IMR-90 (cell line): ENCODE results near the gene TMC1. TPM values are rescaled to one million over a fixed set of nuclear protein-coding genes. Genes with fewer than 3 reads are reported as not detected.

Source experiments
- ATAC-seq: fragments of 200-7000 bp; cut with Tn5 transposase; 2 replicates; pipeline ENCODE4 v1.9.1; 2020; ENCODE audit warnings: low read depth, mild to moderate bottlenecking, moderate library complexity
- BruUV-seq: library from RNA; stranded (reverse); fragments of 400-500 nt; replicated peaks from 2 replicates; lab custom pipeline; 2021; lab: Mats Ljungman, UMichigan
- CTCF ChIA-PET: fragments of 300-600 bp; formaldehyde crosslinking; extraction: SDS; loops from one replicate; lab custom pipeline; 2021; ENCODE audit warnings: antibody characterized with exemption; lab: Yijun Ruan, JAX
- POLR2A ChIA-PET: fragments of 300-600 bp; sonication (Branson Sonifier 250); formaldehyde crosslinking; loops from one replicate; lab custom pipeline; 2022; ENCODE audit warnings: antibody characterized with exemption; ENCODE audit not compliant: unreplicated experiment; lab: Charles Lee
- DNase-seq: peaks from one replicate; pipeline ENCODE4 v3.0.0; 2013
- H2AFZ ChIP-seq: replicated peaks from 2 replicates; pipeline ENCODE3; 2013; ENCODE audit warnings: low read length, mild to moderate bottlenecking; ENCODE audit not compliant: poor library complexity
- H2AK5ac ChIP-seq: 2 replicates; pipeline ENCODE4 v1.6.1; 2013; ENCODE audit warnings: low read depth, low read length, inconsistent platforms
- H2AK9ac ChIP-seq: replicated peaks from 2 replicates; pipeline ENCODE3; 2013; ENCODE audit warnings: mild to moderate bottlenecking, low read depth, low read length, moderate library complexity; ENCODE audit not compliant: poor library complexity
- H2BK120ac ChIP-seq: 2 replicates; pipeline ENCODE4 v1.6.1; 2013; ENCODE audit warnings: low read depth, low read length, inconsistent platforms
- H2BK15ac ChIP-seq: 3 replicates; pipeline ENCODE4 v1.6.1; 2013; ENCODE audit warnings: low read depth, low read length, inconsistent platforms
- H2BK20ac ChIP-seq: 2 replicates; pipeline ENCODE4 v1.6.1; 2013; ENCODE audit warnings: low read depth, mild to moderate bottlenecking, inconsistent platforms, low read length, moderate library complexity
- H2BK5ac ChIP-seq: 2 replicates; pipeline ENCODE4 v1.6.1; 2013; ENCODE audit warnings: mild to moderate bottlenecking, low read depth, low read length, inconsistent platforms; ENCODE audit not compliant: poor library complexity, severe bottlenecking
- H3K14ac ChIP-seq: replicated peaks from 2 replicates; pipeline ENCODE4 v1.6.1; 2013; ENCODE audit warnings: low read depth, low read length, inconsistent platforms
- H3K18ac ChIP-seq: 2 replicates; pipeline ENCODE4 v1.6.1; 2013; ENCODE audit warnings: low read depth, low read length, control low read depth
- H3K23ac ChIP-seq: 2 replicates; pipeline ENCODE4 v1.6.1; 2013; ENCODE audit warnings: low read depth, low read length, inconsistent platforms
- H3K27ac ChIP-seq: 2 replicates; pipeline ENCODE4 v1.5.1; 2013; ENCODE audit warnings: mild to moderate bottlenecking, control low read depth, low read length; ENCODE audit not compliant: insufficient read depth
- H3K27me3 ChIP-seq: 2 replicates; pipeline ENCODE4 v1.6.1; 2013; ENCODE audit warnings: low read length; ENCODE audit not compliant: control insufficient read depth, insufficient read depth
- H3K36me3 ChIP-seq: 2 replicates; pipeline ENCODE4 v1.6.1; 2013; ENCODE audit warnings: low read length, mixed read lengths; ENCODE audit not compliant: control insufficient read depth, insufficient read depth
- H3K4ac ChIP-seq: 2 replicates; pipeline ENCODE4 v1.6.1; 2013; ENCODE audit warnings: low read depth, low read length, inconsistent platforms
- H3K4me1 ChIP-seq: 2 replicates; pipeline ENCODE4 v1.6.1; 2013; ENCODE audit warnings: low read length, mixed read lengths; ENCODE audit not compliant: control insufficient read depth, insufficient read depth
- H3K4me2 ChIP-seq: 2 replicates; pipeline ENCODE4 v1.6.1; 2013; ENCODE audit warnings: low read depth, mild to moderate bottlenecking, control low read depth, low read length, moderate library complexity
- H3K4me3 ChIP-seq: 2 replicates; pipeline ENCODE4 v1.5.1; 2013; ENCODE audit warnings: low read depth, mild to moderate bottlenecking, control low read depth, low read length, moderate library complexity; ENCODE audit not compliant: insufficient read depth
- H3K56ac ChIP-seq: 2 replicates; pipeline ENCODE4 v1.6.1; 2013; ENCODE audit warnings: low read length, inconsistent platforms; ENCODE audit not compliant: insufficient read depth; ENCODE audit errors: extremely low read depth
- H3K79me1 ChIP-seq, 2 experiments: 2 replicates each; pipeline ENCODE4 v1.6.1; 2013; ENCODE audit warnings: low read length in 2 of 2, inconsistent platforms in 1 of 2, low read depth in 1 of 2
- H3K9ac ChIP-seq: 2 replicates; pipeline ENCODE4 v1.6.1; 2013; ENCODE audit warnings: low read depth, low read length, control low read depth
- H3K9me1 ChIP-seq: 2 replicates; pipeline ENCODE4 v1.6.1; 2013; ENCODE audit warnings: low read length, inconsistent platforms; ENCODE audit not compliant: insufficient read depth
- H3K9me3 ChIP-seq: 2 replicates; pipeline ENCODE4 v1.6.1; 2013; ENCODE audit warnings: low read length; ENCODE audit not compliant: control insufficient read depth, insufficient read depth
- H4K20me1 ChIP-seq: 2 replicates; pipeline ENCODE4 v1.6.1; 2013; ENCODE audit warnings: low read length, inconsistent platforms; ENCODE audit not compliant: insufficient read depth
- H4K5ac ChIP-seq: 2 replicates; pipeline ENCODE4 v1.6.1; 2013; ENCODE audit warnings: mild to moderate bottlenecking, low read depth, low read length, control low read depth
- H4K8ac ChIP-seq, 2 experiments: 2 replicates each; pipeline ENCODE4 v1.6.1; 2013; ENCODE audit warnings: low read depth in 2 of 2, low read length in 2 of 2, control low read depth in 1 of 2, inconsistent platforms in 1 of 2
- H4K91ac ChIP-seq: 2 replicates; pipeline ENCODE4 v1.6.1; 2013; ENCODE audit warnings: low read depth, low read length, inconsistent platforms; ENCODE audit not compliant: insufficient read depth
- BHLHE40 ChIP-seq: fragments of 150-350 bp; IDR thresholded peaks from 2 replicates; pipeline ENCODE4 v1.6.1; 2016; ENCODE audit warnings: mild to moderate bottlenecking, low read depth, low read length
- CEBPB ChIP-seq: IDR thresholded peaks from 2 replicates; pipeline ENCODE4 v1.6.1; 2012; ENCODE audit warnings: low read depth, low read length, improper control_type of control experiment
- CHD1 ChIP-seq: IDR thresholded peaks from 2 replicates; pipeline ENCODE4 v1.6.1; 2012; ENCODE audit warnings: low read depth, low read length, improper control_type of control experiment
- FOS ChIP-seq: fragments of 150-350 bp; IDR thresholded peaks from 2 replicates; pipeline ENCODE4 v1.6.1; 2016; ENCODE audit warnings: low read depth, low read length
- MAFK ChIP-seq: IDR thresholded peaks from 2 replicates; pipeline ENCODE4 v1.6.1; 2012; ENCODE audit warnings: low read depth, low read length, improper control_type of control experiment
- MAZ ChIP-seq: IDR thresholded peaks from 2 replicates; pipeline ENCODE4 v1.6.1; 2012; ENCODE audit warnings: low read depth, mild to moderate bottlenecking, low read length, improper control_type of control experiment, moderate library complexity, borderline replicate concordance
- MXI1 ChIP-seq: IDR thresholded peaks from 2 replicates; pipeline ENCODE4 v1.6.1; 2012; ENCODE audit warnings: low read depth, mild to moderate bottlenecking, low read length, moderate library complexity, borderline replicate concordance
- NFE2L2 ChIP-seq: fragments of 150-350 bp; IDR thresholded peaks from 2 replicates; pipeline ENCODE4 v1.6.1; 2016; ENCODE audit warnings: low read depth, mild to moderate bottlenecking, low read length
- POLR2A ChIP-seq: IDR thresholded peaks from 2 replicates; pipeline ENCODE4 v1.6.1; 2012; ENCODE audit warnings: mild to moderate bottlenecking, low read depth, low read length
- RAD21 ChIP-seq: IDR thresholded peaks from 2 replicates; pipeline ENCODE4 v1.6.1; 2012; ENCODE audit warnings: low read length, improper control_type of control experiment
- RCOR1 ChIP-seq: IDR thresholded peaks from 2 replicates; pipeline ENCODE4 v1.6.1; 2012; ENCODE audit warnings: mild to moderate bottlenecking, low read length, improper control_type of control experiment; ENCODE audit not compliant: insufficient replicate concordance
- RFX5 ChIP-seq: IDR thresholded peaks from 2 replicates; pipeline ENCODE4 v1.8.0; 2012; ENCODE audit warnings: low read depth, mild to moderate bottlenecking, low read length, moderate library complexity
- SMC3 ChIP-seq: fragments of 150-350 bp; IDR thresholded peaks from 2 replicates; pipeline ENCODE4 v1.6.1; 2016; ENCODE audit warnings: low read depth, mild to moderate bottlenecking, antibody characterized with exemption, low read length, moderate library complexity
- WGBS, 2 experiments: methylation state at CpG; one replicate each; pipeline versions ENCODE4 v1.1.5 to v1.1.7; 2013; ENCODE audit warnings: missing lambda C conversion rate in 2 of 2; ENCODE audit not compliant: insufficient read length in 1 of 2; ENCODE audit errors: extremely low coverage in 2 of 2; 5-methylcytosine and 5-hydroxymethylcytosine counted together
- dilution Hi-C: fragments of 300-500 bp; cut with HindIII; formaldehyde crosslinking; loops from one replicate; pipeline ENCODE4 v1.14.3; 2018; ENCODE audit warnings: low sequenced_read_pairs; ENCODE audit not compliant: unreplicated experiment
- in situ Hi-C: fragments of 300-500 bp; cut with MboI; formaldehyde crosslinking; loops from 3 replicates; pipeline ENCODE4 v1.14.3; 2019; ENCODE audit warnings: low sequenced_read_pairs, inconsistent platforms, mixed read lengths
- intact Hi-C: fragments of 100-400 bp; cut with micrococcal nuclease; formaldehyde crosslinking; loops from 2 replicates; pipeline ENCODE4 v1.10.0; 2022
- polyA plus RNA-seq, 3 experiments: library from polyadenylated mRNA; depleted of rRNA; stranded (reverse); fragments of >200 nt; gene quantifications; 2 replicates each; pipeline ENCODE4 v1.2.3, GENCODE V29; 2012; ENCODE audit warnings: low replicate concordance in 1 of 3
- total RNA-seq: library from RNA; depleted of rRNA; stranded (reverse); fragments of >200 nt; gene quantifications from 2 replicates; pipeline ENCODE4 v1.2.3, GENCODE V29; 2012
- TF ChIP-seq, protein P1 (sequence below): fragments of 150-350 bp; IDR thresholded peaks from 2 replicates; pipeline ENCODE4 v1.6.1; 2016; ENCODE audit warnings: low read depth, mild to moderate bottlenecking, low read length, moderate library complexity, borderline replicate concordance
- TF ChIP-seq, protein P2 (sequence below): conservative IDR thresholded peaks from 2 replicates; pipeline ENCODE4 v1.5.1; 2012; ENCODE audit warnings: mild to moderate bottlenecking, low read depth, low read length, improper control_type of control experiment
- TF ChIP-seq, protein P3 (sequence below): fragments of 150-350 bp; IDR thresholded peaks from 2 replicates; pipeline ENCODE4 v1.6.1; 2017; ENCODE audit warnings: mild to moderate bottlenecking, antibody characterized with exemption, low read length, low read depth

TMC1 gene
- total and polyA plus RNA-seq, 2 of the 4 experiments (the other 2 are of a cell fraction) = not detected

DNA sequence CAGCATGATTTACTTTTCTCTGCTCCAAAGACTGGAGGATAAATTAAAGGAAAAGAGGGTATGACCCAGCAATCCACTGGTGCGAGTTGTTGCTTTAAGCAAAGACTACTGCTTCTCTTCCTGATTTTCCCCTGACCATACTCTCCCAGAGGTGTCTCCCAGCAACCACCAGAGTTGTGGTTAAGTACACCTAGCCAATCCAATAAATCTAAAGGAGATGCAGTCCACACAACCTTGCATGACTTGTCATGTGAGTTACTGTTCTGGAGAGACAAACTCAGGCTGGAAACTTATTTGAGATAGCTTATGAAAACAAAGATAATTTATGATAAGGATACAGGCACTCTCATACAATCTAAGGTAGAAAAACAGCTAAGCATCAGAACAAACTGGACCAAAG, 11.9 kb downstream of the TMC1 start:
- no peak overlapping the region for H4K91ac ChIP-seq
- dilution Hi-C loops (no loop called here), in situ Hi-C loops (no loop called here), intact Hi-C loops (loop anchor here (5.0 kb wide), 1 partner anchor 166 kb away; the partner anchor contains the start of gene ZFAND5)
- no peaks in the 10 kb centered on the region for H3K27me3 ChIP-seq
- H2BK15ac ChIP-seq = 0 out of 3 replicates have a peak overlapping the region, but pooled peaks have one; percentile 25
- peak overlapping the region; percentile 59 for H3K18ac ChIP-seq
- H3K9me1 ChIP-seq = no peaks in the 10 kb centered on the region
- H3K79me1 ChIP-seq = no peaks in the 10 kb centered on the region
- TF ChIP-seq, protein P1, sequence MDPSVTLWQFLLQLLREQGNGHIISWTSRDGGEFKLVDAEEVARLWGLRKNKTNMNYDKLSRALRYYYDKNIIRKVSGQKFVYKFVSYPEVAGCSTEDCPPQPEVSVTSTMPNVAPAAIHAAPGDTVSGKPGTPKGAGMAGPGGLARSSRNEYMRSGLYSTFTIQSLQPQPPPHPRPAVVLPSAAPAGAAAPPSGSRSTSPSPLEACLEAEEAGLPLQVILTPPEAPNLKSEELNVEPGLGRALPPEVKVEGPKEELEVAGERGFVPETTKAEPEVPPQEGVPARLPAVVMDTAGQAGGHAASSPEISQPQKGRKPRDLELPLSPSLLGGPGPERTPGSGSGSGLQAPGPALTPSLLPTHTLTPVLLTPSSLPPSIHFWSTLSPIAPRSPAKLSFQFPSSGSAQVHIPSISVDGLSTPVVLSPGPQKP = no peak
- TF ChIP-seq MXI1 (no peak), SMC3 (no peak), FOS (no peak), NFE2L2 (no peak), CHD1 (no peak), BHLHE40 (no peak), RAD21 (no peak), MAFK (no peak), RCOR1 (no peak), CEBPB (no peak), MAZ (no peak), POLR2A (no peak), RFX5 (no peak)
- TF ChIP-seq, protein P2, sequence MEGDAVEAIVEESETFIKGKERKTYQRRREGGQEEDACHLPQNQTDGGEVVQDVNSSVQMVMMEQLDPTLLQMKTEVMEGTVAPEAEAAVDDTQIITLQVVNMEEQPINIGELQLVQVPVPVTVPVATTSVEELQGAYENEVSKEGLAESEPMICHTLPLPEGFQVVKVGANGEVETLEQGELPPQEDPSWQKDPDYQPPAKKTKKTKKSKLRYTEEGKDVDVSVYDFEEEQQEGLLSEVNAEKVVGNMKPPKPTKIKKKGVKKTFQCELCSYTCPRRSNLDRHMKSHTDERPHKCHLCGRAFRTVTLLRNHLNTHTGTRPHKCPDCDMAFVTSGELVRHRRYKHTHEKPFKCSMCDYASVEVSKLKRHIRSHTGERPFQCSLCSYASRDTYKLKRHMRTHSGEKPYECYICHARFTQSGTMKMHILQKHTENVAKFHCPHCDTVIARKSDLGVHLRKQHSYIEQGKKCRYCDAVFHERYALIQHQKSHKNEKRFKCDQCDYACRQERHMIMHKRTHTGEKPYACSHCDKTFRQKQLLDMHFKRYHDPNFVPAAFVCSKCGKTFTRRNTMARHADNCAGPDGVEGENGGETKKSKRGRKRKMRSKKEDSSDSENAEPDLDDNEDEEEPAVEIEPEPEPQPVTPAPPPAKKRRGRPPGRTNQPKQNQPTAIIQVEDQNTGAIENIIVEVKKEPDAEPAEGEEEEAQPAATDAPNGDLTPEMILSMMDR = no peak
- TF ChIP-seq, protein P3, sequence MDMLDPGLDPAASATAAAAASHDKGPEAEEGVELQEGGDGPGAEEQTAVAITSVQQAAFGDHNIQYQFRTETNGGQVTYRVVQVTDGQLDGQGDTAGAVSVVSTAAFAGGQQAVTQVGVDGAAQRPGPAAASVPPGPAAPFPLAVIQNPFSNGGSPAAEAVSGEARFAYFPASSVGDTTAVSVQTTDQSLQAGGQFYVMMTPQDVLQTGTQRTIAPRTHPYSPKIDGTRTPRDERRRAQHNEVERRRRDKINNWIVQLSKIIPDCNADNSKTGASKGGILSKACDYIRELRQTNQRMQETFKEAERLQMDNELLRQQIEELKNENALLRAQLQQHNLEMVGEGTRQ = no peak
- WGBS, 2 experiments = no CpG with 5 or more reads among the region's 1 CpG
- no TSS peak for BruUV-seq
- H2AK5ac ChIP-seq = no peak overlapping the region
- H3K4me1 ChIP-seq = peaks cover 9% of the 10 kb centered on the region
- no peak overlapping the region for H3K4me3 ChIP-seq
- peak overlapping the region; percentile 39; the same call in 1 of the 2 replicates for H4K5ac ChIP-seq
- no peak overlapping the region for H3K4ac ChIP-seq
- no peak overlapping the region for H2AK9ac ChIP-seq
- H2BK20ac ChIP-seq = no peak overlapping the region; the same call in 1 of the 2 replicates
- no peak overlapping the region for H3K23ac ChIP-seq
- no peaks in the 10 kb centered on the region for H4K20me1 ChIP-seq
- peak overlapping the region; percentile 41; the same call in 1 of the 2 replicates for H2BK120ac ChIP-seq
- peak overlapping the region in 1 of 2 experiments; percentile 69; a peak in 1 of 4 replicates for H4K8ac ChIP-seq
- peak; percentile 17; the same call in 1 of the 2 replicates for ATAC-seq
- ChIA-PET CTCF (no interaction called here), POLR2A (no interaction called here)
- H3K9me3 ChIP-seq = 0 out of 2 replicates have a peak, but pooled peaks cover 2% of the 10 kb centered on the region
- no peak overlapping the region for H2AFZ ChIP-seq
- H3K56ac ChIP-seq = no peak overlapping the region
- no peak overlapping the region for H3K27ac ChIP-seq
- no peak overlapping the region for H3K9ac ChIP-seq
- H3K4me2 ChIP-seq = no peak overlapping the region
- no peak overlapping the region for H3K14ac ChIP-seq
- DNase-seq = peak; percentile 49
- H3K36me3 ChIP-seq = no peaks in the 10 kb centered on the region
- H2BK5ac ChIP-seq = no peak overlapping the region
